Measurements from ENCODE around the gene DYNLT4.
"Not testable (repeated sequence)": the region's sequence is repeated elsewhere in the genome, so short reads cannot be mapped to it uniquely, and the experiment has no call there.

Gene DYNLT4

GRCh38 chr1:44786841-44787426 lies 20.2 kb downstream of the DYNLT4 start:
- DNase-seq: no peak

GRCh38 chr1:44786138-44786840 lies 20.9 kb downstream of the DYNLT4 start:
- DNase-seq: peak; percentile 76 to 81

GRCh38 chr1:44785501-44786137 lies 21.5 kb downstream of the DYNLT4 start:
- no peak for DNase-seq

GRCh38 chr1:44785029-44785380 lies 22.1 kb downstream of the DYNLT4 start:
- DNase-seq: no peak

GRCh38 chr1:44784094-44785028 lies 22.8 kb downstream of the DYNLT4 start:
- DNase-seq: peak in 1 of 2 donors; percentile 36

GRCh38 chr1:44783697-44784093 lies 23.5 kb downstream of the DYNLT4 start:
- DNase-seq: no peak

- no peak for DNase-seq
Observed at GRCh38 chr1:44780583-44781121, 26.5 kb downstream of the DYNLT4 start.

GRCh38 chr1:44778705-44779576 lies 28.2 kb downstream of the DYNLT4 start:
- no peak for DNase-seq

- DNase-seq: no peak
Observed at GRCh38 chr1:44777969-44778635, 29.0 kb downstream of the DYNLT4 start.

GRCh38 chr1:44777547-44777946 lies 29.6 kb downstream of the DYNLT4 start:
- no peak for DNase-seq

GRCh38 chr1:44776730-44777068 lies 30.5 kb downstream of the DYNLT4 start:
- no peak for DNase-seq

GRCh38 chr1:44775930-44776729 lies 31.0 kb downstream of the DYNLT4 start:
- DNase-seq: peak; percentile 48 to 73

- peak; percentile 89 to 90 for DNase-seq
Observed at GRCh38 chr1:44775078-44775929, 31.8 kb downstream of the DYNLT4 start, which contains the start of gene RPS8. Gene RPS8, plus strand, starts transcription at chr1:44775540. Its CDS starts 57 bp downstream, at chr1:44775597.

GRCh38 chr1:44766421-44766820 lies 40.7 kb downstream of the DYNLT4 start:
- DNase-seq: not testable (repeated sequence)

- no peak for DNase-seq
Observed at GRCh38 chr1:44760876-44761275, 46.3 kb downstream of the DYNLT4 start.

- DNase-seq: no peak
Observed at GRCh38 chr1:44759077-44759476, 48.1 kb downstream of the DYNLT4 start.

GRCh38 chr1:44757420-44757819 lies 49.7 kb downstream of the DYNLT4 start:
- no peak for DNase-seq
